ENCODE results near the gene PTOV1.

GRCh38 chr19:49853852-49854377 is 3.0 kb downstream of the PTOV1 start:
- TF ChIP-seq GATA2 (IDR thresholded peaks at IDR 0.05; ENCODE audit: low read depth, low read length), result no peak
- no peak for TF ChIP-seq GATA3 (IDR thresholded peaks at IDR 0.05; ENCODE audit: low read depth, low read length)

Data from SH-SY5Y (cell line).